Bronchial epithelial cell (primary cell): ENCODE measurements around the gene SAMD4A. TPM values are rescaled to one million over a fixed set of nuclear protein-coding genes. Genes with fewer than 3 reads are reported as not detected.

Experiments used
- DNase-seq: peaks from one replicate; pipeline ENCODE4 v3.0.0-alpha.2; 2010; ENCODE audit warnings: low read depth
- FAIRE-seq: peaks from 2 replicates; lab custom pipeline; 2011; peaks lifted over from hg19 to GRCh38; lab: Jason Lieb, UNC
- H3K27me3 ChIP-seq: 2 replicates; pipeline ENCODE4 v1.5.1; 2011; ENCODE audit warnings: low read length; ENCODE audit not compliant: control insufficient read depth, insufficient read depth
- H3K36me3 ChIP-seq: 2 replicates; pipeline ENCODE4 v1.5.1; 2011; ENCODE audit warnings: low read length; ENCODE audit not compliant: control insufficient read depth, insufficient read depth
- H3K4me3 ChIP-seq: 2 replicates; pipeline ENCODE4 v1.5.1; 2011; ENCODE audit warnings: mild to moderate bottlenecking, low read depth, low read length, control low read depth
- total RNA-seq: library from RNA; depleted of rRNA; stranded (reverse); fragments of >200 nt; gene quantifications from 2 replicates; pipeline ENCODE4 v1.2.1, GENCODE V29; 2014
- TF ChIP-seq, protein P1 (sequence below): IDR thresholded peaks from 2 replicates; pipeline ENCODE4 v1.5.1; 2011; ENCODE audit warnings: mild to moderate bottlenecking, moderate library complexity, low read length, control low read depth, inconsistent platforms; ENCODE audit not compliant: insufficient read depth, severe bottlenecking

SAMD4A gene
- total RNA-seq, 1 donor from 2014 or later = 13.4 TPM

- TF ChIP-seq, protein P1, sequence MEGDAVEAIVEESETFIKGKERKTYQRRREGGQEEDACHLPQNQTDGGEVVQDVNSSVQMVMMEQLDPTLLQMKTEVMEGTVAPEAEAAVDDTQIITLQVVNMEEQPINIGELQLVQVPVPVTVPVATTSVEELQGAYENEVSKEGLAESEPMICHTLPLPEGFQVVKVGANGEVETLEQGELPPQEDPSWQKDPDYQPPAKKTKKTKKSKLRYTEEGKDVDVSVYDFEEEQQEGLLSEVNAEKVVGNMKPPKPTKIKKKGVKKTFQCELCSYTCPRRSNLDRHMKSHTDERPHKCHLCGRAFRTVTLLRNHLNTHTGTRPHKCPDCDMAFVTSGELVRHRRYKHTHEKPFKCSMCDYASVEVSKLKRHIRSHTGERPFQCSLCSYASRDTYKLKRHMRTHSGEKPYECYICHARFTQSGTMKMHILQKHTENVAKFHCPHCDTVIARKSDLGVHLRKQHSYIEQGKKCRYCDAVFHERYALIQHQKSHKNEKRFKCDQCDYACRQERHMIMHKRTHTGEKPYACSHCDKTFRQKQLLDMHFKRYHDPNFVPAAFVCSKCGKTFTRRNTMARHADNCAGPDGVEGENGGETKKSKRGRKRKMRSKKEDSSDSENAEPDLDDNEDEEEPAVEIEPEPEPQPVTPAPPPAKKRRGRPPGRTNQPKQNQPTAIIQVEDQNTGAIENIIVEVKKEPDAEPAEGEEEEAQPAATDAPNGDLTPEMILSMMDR = no peak
- Histone ChIP-seq H3K4me3 (no peak overlapping the region), H3K36me3 (peaks cover 4% of the 10 kb centered on the region), H3K27me3 (no peaks in the 10 kb centered on the region)
- DNase-seq (no peak), FAIRE-seq (no peak)
Observed at GRCh38 chr14:54777395-54777794, 210.5 kb downstream of the SAMD4A start.

GRCh38 chr14:54778618-54779345 lies 211.9 kb downstream of the SAMD4A start:
- Histone ChIP-seq H3K36me3 (peaks cover 4% of the 10 kb centered on the region), H3K27me3 (no peaks in the 10 kb centered on the region), H3K4me3 (no peak overlapping the region)
- TF ChIP-seq, protein P1 = no peak
- FAIRE-seq = no peak
- DNase-seq = no peak

GRCh38 chr14:54781080-54781479 lies 214.2 kb downstream of the SAMD4A start:
- Histone ChIP-seq H3K36me3 (peaks cover 6% of the 10 kb centered on the region), H3K27me3 (no peaks in the 10 kb centered on the region), H3K4me3 (no peak overlapping the region)
- DNase-seq (no peak), FAIRE-seq (no peak)
- TF ChIP-seq, protein P1 = no peak

DNA sequence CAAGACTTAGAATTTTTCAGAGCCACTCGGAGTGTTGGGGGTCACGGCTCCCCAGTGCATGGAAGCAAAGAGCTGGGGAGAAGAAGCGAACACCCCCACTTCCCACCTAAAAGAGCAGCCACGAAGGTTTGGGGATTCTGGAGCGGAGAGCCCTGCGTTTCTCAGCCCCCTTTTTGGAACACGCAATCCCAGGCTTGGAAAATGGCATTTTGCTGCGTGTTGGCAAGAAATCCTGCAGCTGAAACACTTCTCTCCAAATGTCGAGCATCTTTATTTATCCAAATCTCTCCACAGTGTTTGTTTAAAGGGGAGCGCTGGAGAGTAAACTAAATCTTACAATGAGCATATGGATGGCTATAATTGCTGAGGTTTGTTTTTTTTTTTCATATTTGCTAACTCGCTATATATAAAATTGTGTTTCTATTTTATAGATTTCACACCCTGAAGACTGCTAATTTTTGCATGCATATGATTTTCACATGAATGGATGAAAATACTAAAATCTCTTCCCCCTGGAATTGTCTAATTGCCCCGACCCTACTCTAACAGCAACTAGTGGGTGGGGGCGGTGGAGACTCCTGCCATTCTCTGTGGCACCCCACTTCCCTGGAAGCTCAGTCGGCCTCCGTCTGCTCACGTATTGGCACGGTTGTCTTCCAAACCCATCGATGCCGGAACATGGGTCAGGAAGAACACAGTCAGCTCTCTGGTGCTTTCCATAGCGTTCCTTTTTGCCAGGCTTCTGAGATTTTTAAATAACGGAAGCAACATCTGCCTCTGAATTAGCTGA lies 215.2 kb downstream of the SAMD4A start:
- FAIRE-seq (no peak), DNase-seq (no peak)
- Histone ChIP-seq H3K4me3 (no peak overlapping the region), H3K27me3 (no peaks in the 10 kb centered on the region), H3K36me3 (peaks cover 8% of the 10 kb centered on the region)
- TF ChIP-seq, protein P1 = no peak

- no peaks in the 10 kb centered on the region for H3K27me3 ChIP-seq
- peaks cover 9% of the 10 kb centered on the region for H3K36me3 ChIP-seq
- no peak for FAIRE-seq
- no peak for DNase-seq
- no peak overlapping the region for H3K4me3 ChIP-seq
- TF ChIP-seq, protein P1 = no peak
Observed at GRCh38 chr14:54782751-54783659, 216.1 kb downstream of the SAMD4A start.
